HG02970 (cell line): ENCODE data around the gene PXYLP1.

Experiments used
- ATAC-seq: cut with Tn5 transposase; IDR thresholded peaks from one replicate; pipeline ENCODE4 v1.9.1; 2021; ENCODE audit warnings: mild to moderate bottlenecking, moderate library complexity, moderate number of reproducible peaks; ENCODE audit not compliant: unreplicated experiment, low FRiP score

The PXYLP1 gene

DNA sequence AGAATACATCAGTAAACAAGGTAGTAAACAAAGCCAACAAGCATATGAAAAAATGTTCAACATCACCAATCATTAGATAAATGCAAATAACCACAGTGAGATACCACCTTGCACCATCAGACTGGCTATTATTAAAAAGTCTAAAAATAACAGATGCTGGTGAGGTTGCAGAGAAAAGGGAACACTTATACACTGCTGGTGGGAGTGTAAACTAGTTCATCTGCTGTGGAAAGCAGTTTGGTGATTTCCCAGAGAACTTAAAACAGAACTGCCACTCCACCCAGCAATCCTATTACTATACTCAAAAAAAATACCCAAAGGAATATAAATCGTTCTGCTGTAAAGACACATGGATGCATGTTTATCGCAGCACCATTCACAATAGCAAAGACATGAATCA is 106.4 kb downstream of the PXYLP1 start:
- no peak for ATAC-seq

DNA sequence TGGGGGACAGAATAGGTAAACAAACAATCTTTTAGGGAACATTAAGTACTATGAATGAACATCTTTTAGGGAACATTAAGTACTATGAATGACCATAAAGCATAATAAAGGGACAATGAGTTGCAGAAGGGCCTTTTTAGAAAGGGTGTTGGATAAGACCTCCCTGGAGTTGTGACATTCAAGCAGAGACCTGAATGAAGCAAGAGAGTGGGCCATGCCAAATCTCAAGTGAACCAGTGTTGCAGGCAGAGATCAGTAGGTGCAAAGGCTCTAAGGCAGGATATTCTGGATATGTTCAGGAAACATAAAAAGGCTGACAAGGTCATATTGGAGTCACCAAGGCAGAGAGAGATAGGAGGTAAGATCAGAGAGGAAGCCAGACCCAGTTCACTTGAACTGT is 107.3 kb downstream of the PXYLP1 start:
- ATAC-seq, result no peak

DNA sequence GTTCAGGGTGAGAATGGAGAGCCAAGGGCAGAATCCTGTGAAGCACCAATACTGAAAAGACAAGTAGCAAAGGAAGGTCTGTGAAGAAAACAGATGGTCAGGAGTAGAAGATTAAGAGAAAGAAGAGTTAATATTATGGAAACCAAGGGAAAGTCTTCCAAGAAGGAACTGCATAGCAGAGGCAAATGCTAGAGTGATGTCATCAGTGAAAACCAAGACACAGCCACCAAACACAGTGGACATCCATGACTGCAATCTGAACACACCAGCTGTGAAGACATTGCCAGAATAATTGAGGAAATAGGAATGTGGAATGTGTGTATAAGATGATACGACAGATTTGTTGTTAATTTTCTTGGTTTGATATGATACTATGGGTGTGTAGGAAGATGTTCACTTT is 109.9 kb downstream of the PXYLP1 start:
- no peak for ATAC-seq

DNA sequence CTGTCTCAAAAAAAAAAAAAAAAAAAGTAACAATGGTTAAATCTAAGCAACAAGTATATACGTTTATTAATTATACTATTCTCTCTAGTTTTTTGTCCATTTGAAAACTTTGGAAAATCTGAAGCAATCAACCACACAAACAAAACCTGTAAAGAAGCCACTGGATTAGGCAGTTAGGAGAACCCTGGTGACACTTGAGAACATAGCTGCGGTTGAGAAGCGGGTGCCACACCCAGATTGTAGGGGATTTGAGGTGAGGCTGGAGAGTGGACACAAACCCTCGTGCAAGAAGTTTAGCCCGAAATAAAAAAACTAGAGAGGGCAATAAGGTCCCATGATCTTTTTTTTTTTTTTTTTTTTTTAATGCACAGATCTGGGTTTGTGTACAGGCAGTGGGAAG is 110.8 kb downstream of the PXYLP1 start:
- no peak for ATAC-seq

DNA sequence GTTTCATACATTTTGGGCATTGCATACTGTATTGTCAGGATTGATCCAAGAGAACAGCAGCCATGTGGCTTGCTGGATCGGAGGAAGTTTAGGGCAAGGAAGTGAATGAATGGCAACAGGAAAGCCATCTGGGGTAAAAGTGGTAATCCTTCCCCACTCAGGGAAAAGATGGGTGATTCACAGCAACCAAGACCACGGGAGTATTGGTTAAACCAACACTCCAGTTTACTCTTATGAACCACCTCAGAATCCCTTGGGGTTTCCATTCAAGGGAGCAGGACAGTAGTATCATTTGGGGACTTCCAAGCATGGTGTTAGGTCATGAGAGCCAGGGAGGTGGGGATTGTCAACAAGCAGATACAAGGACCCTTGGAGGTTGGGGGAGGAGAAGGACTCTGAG is 111.5 kb downstream of the PXYLP1 start:
- no peak for ATAC-seq

DNA sequence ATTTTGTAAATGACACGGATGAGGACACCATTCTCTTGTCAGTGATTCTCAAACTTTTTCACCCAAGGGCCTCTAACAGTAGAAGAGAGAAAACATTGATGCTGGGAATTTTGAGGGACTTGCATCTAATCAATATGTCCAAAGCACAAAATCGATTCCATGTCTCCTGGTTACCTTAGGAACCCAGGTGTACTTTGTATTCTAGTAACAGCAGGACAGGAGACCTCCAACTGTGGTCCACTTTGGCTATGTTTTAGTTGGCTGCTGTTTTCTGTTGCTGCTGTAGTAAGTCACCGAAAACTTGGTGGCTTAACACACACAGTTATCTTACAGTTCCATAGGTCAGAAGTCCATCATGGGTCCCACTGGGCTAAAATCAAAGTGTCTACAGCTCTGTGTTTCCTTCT is 112.2 kb downstream of the PXYLP1 start:
- ATAC-seq, result no peak
